Measurements from ENCODE around the gene EXT2. TPM values are rescaled to one million over a fixed set of nuclear protein-coding genes. Genes with fewer than 3 reads are reported as not detected.

Gene EXT2
- polyA plus RNA-seq, 1 donor from 2014 or later = 77.5 TPM

- TF ChIP-seq SMC3 (conservative IDR thresholded peaks at IDR 0.05; ENCODE audit: poor library complexity) (no peak), EZH2 (IDR thresholded peaks at IDR 0.05; ENCODE audit: borderline replicate concordance, insufficient read depth, low read length, poor library complexity, severe bottlenecking) (no peak), REST (IDR thresholded peaks at IDR 0.05; ENCODE audit: borderline replicate concordance) (no peak), MXI1 (conservative IDR thresholded peaks at IDR 0.05; ENCODE audit: poor library complexity, severe bottlenecking) (no peak), EP300 (conservative IDR thresholded peaks at IDR 0.05; ENCODE audit: poor library complexity, severe bottlenecking) (no peak), CTCF (IDR thresholded peaks at IDR 0.05; ENCODE audit: poor library complexity, severe bottlenecking) (no peak), POLR2AphosphoS5 (IDR thresholded peaks at IDR 0.05) (no peak), RAD21 (conservative IDR thresholded peaks at IDR 0.05) (no peak), TAF1 (IDR thresholded peaks at IDR 0.05; ENCODE audit: low read depth) (no peak)
- Histone ChIP-seq H3F3A (ENCODE audit: insufficient read depth, low read length, poor library complexity, severe bottlenecking) (no peaks in the 10 kb centered on the region), H3K79me2 (replicated peaks; ENCODE audit: insufficient read depth, low read length) (no peaks in the 10 kb centered on the region), H3K9me2 (ENCODE audit: insufficient read depth, low read length) (no peaks in the 10 kb centered on the region), H3K9me3 (ENCODE audit: low read length) (no peaks in the 10 kb centered on the region), H3K9ac (ENCODE audit: low read length) (no peak overlapping the region), H3K27me3 (ENCODE audit: insufficient read depth, low read depth, low read length) (no peaks in the 10 kb centered on the region), H2AFZ (ENCODE audit: low read depth, low read length) (no peak overlapping the region), H3K27ac (ENCODE audit: low read length) (no peak overlapping the region), H4K20me1 (ENCODE audit: insufficient read depth) (no peaks in the 10 kb centered on the region), H3K4me3 (ENCODE audit: low read length) (no peak overlapping the region), H3K36me3 (ENCODE audit: insufficient read depth, low read length) (peaks cover 4% of the 10 kb centered on the region), H3K4me2 (ENCODE audit: low read length) (no peak overlapping the region)
Measured at GRCh38 chr11:44237156-44237555, 141.7 kb downstream of the EXT2 start.

- peaks cover 4% of the 10 kb centered on the region for H3K36me3 ChIP-seq (ENCODE audit: insufficient read depth, low read length)
- no peak overlapping the region for H3K27ac ChIP-seq (ENCODE audit: low read length)
- no peak for TF ChIP-seq CTCF (IDR thresholded peaks at IDR 0.05; ENCODE audit: poor library complexity, severe bottlenecking)
- TF ChIP-seq EZH2 (IDR thresholded peaks at IDR 0.05; ENCODE audit: borderline replicate concordance, insufficient read depth, low read length, poor library complexity, severe bottlenecking) = no peak
- no peak for TF ChIP-seq TAF1 (IDR thresholded peaks at IDR 0.05; ENCODE audit: low read depth)
- no peak for TF ChIP-seq REST (IDR thresholded peaks at IDR 0.05; ENCODE audit: borderline replicate concordance)
- no peak for TF ChIP-seq SMC3 (conservative IDR thresholded peaks at IDR 0.05; ENCODE audit: poor library complexity)
- no peak for TF ChIP-seq EP300 (conservative IDR thresholded peaks at IDR 0.05; ENCODE audit: poor library complexity, severe bottlenecking)
- no peak for TF ChIP-seq RAD21 (conservative IDR thresholded peaks at IDR 0.05)
- TF ChIP-seq POLR2AphosphoS5 (IDR thresholded peaks at IDR 0.05) = no peak
- TF ChIP-seq MXI1 (conservative IDR thresholded peaks at IDR 0.05; ENCODE audit: poor library complexity, severe bottlenecking) = no peak
Measured at GRCh38 chr11:44241851-44242250, 146.4 kb downstream of the EXT2 start.

More at GRCh38 chr11:44241851-44242250, 146.4 kb downstream of the EXT2 start:
- Histone ChIP-seq H3K9me3 (ENCODE audit: low read length) (no peaks in the 10 kb centered on the region), H2AFZ (ENCODE audit: low read depth, low read length) (no peak overlapping the region), H3K9ac (ENCODE audit: low read length) (no peak overlapping the region), H4K20me1 (ENCODE audit: insufficient read depth) (no peaks in the 10 kb centered on the region), H3K79me2 (replicated peaks; ENCODE audit: insufficient read depth, low read length) (no peaks in the 10 kb centered on the region), H3F3A (ENCODE audit: insufficient read depth, low read length, poor library complexity, severe bottlenecking) (no peaks in the 10 kb centered on the region), H3K4me2 (ENCODE audit: low read length) (no peak overlapping the region), H3K9me2 (ENCODE audit: insufficient read depth, low read length) (no peaks in the 10 kb centered on the region), H3K27me3 (ENCODE audit: insufficient read depth, low read depth, low read length) (no peaks in the 10 kb centered on the region), H3K4me3 (ENCODE audit: low read length) (no peak overlapping the region)

Measured in neural cell (in vitro differentiated cells).